ENCODE results near the gene LRMDA.

The LRMDA gene

DNA sequence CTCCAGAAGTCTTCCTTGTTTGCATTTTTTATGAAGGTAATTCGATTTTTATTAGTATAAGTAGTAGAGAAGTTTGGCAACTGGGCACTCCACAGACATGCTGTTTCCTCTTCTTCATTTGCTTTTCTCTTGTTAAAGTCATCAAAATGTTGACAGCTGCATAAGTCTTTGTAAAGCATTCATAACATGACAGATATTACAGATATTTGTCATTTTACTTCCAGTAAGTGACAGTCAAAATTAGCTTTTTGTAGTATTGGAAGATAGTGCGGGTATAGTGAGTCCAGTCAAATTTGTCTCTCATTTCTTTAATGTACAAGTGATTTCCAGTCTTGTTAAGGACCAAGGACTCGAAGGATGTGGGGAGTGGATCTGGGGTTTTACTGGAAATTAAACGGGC, 247.1 kb downstream of the LRMDA start:
- no peaks in the 10 kb centered on the region for H3K9me2 ChIP-seq (replicated peaks; ENCODE audit: insufficient read depth, low read length)
- TF ChIP-seq EZH2phosphoT487 (conservative IDR thresholded peaks at IDR 0.05; ENCODE audit: low read length): no peak
- TF ChIP-seq, protein P1, sequence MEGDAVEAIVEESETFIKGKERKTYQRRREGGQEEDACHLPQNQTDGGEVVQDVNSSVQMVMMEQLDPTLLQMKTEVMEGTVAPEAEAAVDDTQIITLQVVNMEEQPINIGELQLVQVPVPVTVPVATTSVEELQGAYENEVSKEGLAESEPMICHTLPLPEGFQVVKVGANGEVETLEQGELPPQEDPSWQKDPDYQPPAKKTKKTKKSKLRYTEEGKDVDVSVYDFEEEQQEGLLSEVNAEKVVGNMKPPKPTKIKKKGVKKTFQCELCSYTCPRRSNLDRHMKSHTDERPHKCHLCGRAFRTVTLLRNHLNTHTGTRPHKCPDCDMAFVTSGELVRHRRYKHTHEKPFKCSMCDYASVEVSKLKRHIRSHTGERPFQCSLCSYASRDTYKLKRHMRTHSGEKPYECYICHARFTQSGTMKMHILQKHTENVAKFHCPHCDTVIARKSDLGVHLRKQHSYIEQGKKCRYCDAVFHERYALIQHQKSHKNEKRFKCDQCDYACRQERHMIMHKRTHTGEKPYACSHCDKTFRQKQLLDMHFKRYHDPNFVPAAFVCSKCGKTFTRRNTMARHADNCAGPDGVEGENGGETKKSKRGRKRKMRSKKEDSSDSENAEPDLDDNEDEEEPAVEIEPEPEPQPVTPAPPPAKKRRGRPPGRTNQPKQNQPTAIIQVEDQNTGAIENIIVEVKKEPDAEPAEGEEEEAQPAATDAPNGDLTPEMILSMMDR (IDR thresholded peaks at IDR 0.05; ENCODE audit: insufficient read depth, low read length, poor library complexity, severe bottlenecking): no peak
- no peak overlapping the region for H3K4me2 ChIP-seq (ENCODE audit: low read depth, low read length, poor library complexity, severe bottlenecking)
- H3K27me3 ChIP-seq (ENCODE audit: low read length): no peaks in the 10 kb centered on the region
- no peak overlapping the region for H3K27ac ChIP-seq (ENCODE audit: low read depth, low read length)
- no peaks in the 10 kb centered on the region for H3F3A ChIP-seq (ENCODE audit: insufficient read depth)
- no peaks in the 10 kb centered on the region for H3K79me2 ChIP-seq (ENCODE audit: insufficient read depth, low read length)
- H3K9ac ChIP-seq (ENCODE audit: low read length): no peak overlapping the region
- no peak overlapping the region for H2AFZ ChIP-seq (ENCODE audit: low read depth, low read length, severe bottlenecking)
- H3K36me3 ChIP-seq (ENCODE audit: low read length): no peaks in the 10 kb centered on the region
- no peak overlapping the region for H3K4me3 ChIP-seq (ENCODE audit: insufficient read depth, low read length, poor library complexity, severe bottlenecking)
- H3K9me3 ChIP-seq (ENCODE audit: insufficient read depth, low read length): no peaks in the 10 kb centered on the region
- no peaks in the 10 kb centered on the region for H4K20me1 ChIP-seq (ENCODE audit: low read depth, low read length)

DNA sequence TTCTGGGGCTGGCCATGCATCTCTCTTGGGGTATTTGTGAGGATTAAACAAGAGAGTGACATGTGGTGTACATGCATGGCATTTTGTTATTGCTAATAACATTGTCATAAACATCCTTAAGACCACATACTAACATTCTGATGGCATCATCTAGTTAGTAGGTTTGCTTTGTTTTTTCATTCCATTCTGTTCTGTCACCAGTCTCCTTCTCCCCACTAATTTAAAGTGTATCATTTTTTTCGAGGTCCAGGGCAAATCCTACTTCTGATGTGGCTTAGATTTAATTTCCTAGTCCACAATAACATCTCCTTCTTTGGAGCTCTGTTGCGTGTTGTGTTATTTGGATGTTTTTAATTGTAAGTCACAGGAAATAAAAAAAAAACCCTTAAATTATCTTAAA, 248.1 kb downstream of the LRMDA start:
- H3K27me3 ChIP-seq (ENCODE audit: low read length): no peaks in the 10 kb centered on the region
- no peaks in the 10 kb centered on the region for H3K9me3 ChIP-seq (ENCODE audit: insufficient read depth, low read length)
- TF ChIP-seq, protein P1 (IDR thresholded peaks at IDR 0.05; ENCODE audit: insufficient read depth, low read length, poor library complexity, severe bottlenecking): no peak
- no peak for TF ChIP-seq EZH2phosphoT487 (conservative IDR thresholded peaks at IDR 0.05; ENCODE audit: low read length)
- no peaks in the 10 kb centered on the region for H4K20me1 ChIP-seq (ENCODE audit: low read depth, low read length)
- no peaks in the 10 kb centered on the region for H3F3A ChIP-seq (ENCODE audit: insufficient read depth)
- no peak overlapping the region for H3K4me2 ChIP-seq (ENCODE audit: low read depth, low read length, poor library complexity, severe bottlenecking)
- no peaks in the 10 kb centered on the region for H3K36me3 ChIP-seq (ENCODE audit: low read length)
- no peak overlapping the region for H3K4me3 ChIP-seq (ENCODE audit: insufficient read depth, low read length, poor library complexity, severe bottlenecking)
- no peaks in the 10 kb centered on the region for H3K9me2 ChIP-seq (replicated peaks; ENCODE audit: insufficient read depth, low read length)
- no peak overlapping the region for H2AFZ ChIP-seq (ENCODE audit: low read depth, low read length, severe bottlenecking)
- H3K27ac ChIP-seq (ENCODE audit: low read depth, low read length): no peak overlapping the region
- no peak overlapping the region for H3K9ac ChIP-seq (ENCODE audit: low read length)
- no peaks in the 10 kb centered on the region for H3K79me2 ChIP-seq (ENCODE audit: insufficient read depth, low read length)

DNA sequence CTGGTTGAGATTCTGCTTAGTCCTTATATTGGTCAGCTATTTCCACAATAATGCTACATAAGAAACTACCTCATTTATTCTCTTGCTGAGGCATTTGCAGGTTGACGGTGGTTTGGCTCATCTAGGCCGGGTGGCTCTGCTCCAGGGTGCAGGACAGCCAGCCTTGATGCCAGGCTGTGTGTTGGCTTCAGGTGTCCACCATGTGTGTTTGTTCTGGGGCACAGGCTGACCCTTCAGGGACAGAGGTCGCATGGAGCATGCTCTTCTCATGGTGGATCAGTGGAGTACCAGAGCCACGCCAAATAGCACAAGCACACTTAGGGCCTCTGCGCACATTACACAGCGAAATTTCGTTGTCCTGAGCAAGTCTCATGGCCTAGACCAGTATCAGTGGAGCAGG, 249.9 kb downstream of the LRMDA start:
- Histone ChIP-seq H4K20me1 (ENCODE audit: low read depth, low read length) (no peaks in the 10 kb centered on the region), H3K4me2 (ENCODE audit: low read depth, low read length, poor library complexity, severe bottlenecking) (no peak overlapping the region), H3K27me3 (ENCODE audit: low read length) (no peaks in the 10 kb centered on the region), H3F3A (ENCODE audit: insufficient read depth) (no peaks in the 10 kb centered on the region), H3K9me3 (ENCODE audit: insufficient read depth, low read length) (no peaks in the 10 kb centered on the region), H3K79me2 (ENCODE audit: insufficient read depth, low read length) (no peaks in the 10 kb centered on the region), H3K27ac (ENCODE audit: low read depth, low read length) (no peak overlapping the region), H3K9me2 (replicated peaks; ENCODE audit: insufficient read depth, low read length) (no peaks in the 10 kb centered on the region), H3K4me3 (ENCODE audit: insufficient read depth, low read length, poor library complexity, severe bottlenecking) (no peak overlapping the region), H2AFZ (ENCODE audit: low read depth, low read length, severe bottlenecking) (no peak overlapping the region), H3K9ac (ENCODE audit: low read length) (no peak overlapping the region), H3K36me3 (ENCODE audit: low read length) (no peaks in the 10 kb centered on the region)
- TF ChIP-seq, protein P1 (IDR thresholded peaks at IDR 0.05; ENCODE audit: insufficient read depth, low read length, poor library complexity, severe bottlenecking): no peak
- no peak for TF ChIP-seq EZH2phosphoT487 (conservative IDR thresholded peaks at IDR 0.05; ENCODE audit: low read length)

Data from SU-DHL-6 (cell line).